ENCODE results near the gene KCNK4.
"Not testable (repeated sequence)": the region's sequence is repeated elsewhere in the genome, so short reads cannot be mapped to it uniquely, and the experiment has no call there.

KCNK4 gene

DNA sequence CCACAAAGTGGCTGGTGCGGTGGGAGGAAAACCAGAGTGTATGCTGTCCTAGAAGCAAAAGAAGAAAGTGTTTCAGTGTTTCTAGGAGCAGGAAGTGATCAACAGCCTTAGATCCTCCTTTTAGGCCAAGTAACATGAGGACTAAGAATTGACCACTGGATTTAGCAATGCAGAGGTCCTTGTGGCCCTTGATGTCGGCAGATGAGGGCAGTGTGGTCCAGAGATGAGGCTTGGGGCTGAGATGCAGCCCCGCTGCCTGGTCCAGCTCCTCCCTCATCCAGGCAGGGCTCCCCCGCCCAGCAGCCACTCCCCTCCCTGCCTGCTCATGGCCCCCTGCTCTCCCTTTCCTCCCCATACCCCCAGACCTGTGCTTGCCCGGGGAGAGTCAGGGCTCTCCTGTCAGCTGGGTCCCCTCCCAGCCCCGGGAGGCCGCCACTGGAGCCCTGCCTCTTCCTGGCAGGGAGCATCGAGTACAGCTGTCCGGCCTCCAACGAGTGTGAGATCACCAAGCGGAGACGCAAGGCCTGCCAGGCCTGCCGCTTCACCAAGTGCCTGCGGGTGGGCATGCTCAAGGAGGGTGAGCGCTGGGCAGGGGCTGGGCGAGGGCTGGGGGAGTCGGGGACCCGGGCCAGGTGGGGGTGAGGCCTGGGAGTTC, 22.5 kb downstream of the KCNK4 start:
- no peak for DNase-seq

DNA sequence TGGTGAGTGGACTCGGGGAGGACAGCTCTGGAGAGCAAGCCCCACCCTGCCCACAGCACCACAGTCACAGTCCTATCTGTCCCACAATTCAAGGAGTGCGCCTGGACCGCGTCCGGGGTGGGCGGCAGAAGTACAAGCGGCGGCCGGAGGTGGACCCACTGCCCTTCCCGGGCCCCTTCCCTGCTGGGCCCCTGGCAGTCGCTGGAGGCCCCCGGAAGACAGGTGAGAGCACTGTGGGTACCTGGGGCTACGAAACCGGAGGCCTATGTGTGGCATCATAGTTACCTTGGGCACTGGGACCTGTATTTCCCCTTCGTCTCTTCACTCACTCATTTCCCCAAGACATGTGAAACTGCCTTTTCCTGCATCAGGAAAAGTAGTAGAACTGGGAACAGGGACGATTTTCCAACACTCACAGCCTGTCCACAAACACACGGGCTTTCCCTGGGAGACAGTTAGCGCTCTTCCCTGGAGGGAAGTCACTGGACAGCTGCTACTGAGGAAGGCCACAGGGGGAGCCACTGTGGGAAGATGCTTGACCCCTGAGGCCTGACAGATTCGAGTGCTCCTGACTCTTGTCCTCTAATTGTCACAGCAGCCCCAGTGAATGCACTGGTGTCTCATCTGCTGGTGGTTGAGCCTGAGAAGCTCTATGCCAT, 23.2 kb downstream of the KCNK4 start:
- DNase-seq = no peak

DNA sequence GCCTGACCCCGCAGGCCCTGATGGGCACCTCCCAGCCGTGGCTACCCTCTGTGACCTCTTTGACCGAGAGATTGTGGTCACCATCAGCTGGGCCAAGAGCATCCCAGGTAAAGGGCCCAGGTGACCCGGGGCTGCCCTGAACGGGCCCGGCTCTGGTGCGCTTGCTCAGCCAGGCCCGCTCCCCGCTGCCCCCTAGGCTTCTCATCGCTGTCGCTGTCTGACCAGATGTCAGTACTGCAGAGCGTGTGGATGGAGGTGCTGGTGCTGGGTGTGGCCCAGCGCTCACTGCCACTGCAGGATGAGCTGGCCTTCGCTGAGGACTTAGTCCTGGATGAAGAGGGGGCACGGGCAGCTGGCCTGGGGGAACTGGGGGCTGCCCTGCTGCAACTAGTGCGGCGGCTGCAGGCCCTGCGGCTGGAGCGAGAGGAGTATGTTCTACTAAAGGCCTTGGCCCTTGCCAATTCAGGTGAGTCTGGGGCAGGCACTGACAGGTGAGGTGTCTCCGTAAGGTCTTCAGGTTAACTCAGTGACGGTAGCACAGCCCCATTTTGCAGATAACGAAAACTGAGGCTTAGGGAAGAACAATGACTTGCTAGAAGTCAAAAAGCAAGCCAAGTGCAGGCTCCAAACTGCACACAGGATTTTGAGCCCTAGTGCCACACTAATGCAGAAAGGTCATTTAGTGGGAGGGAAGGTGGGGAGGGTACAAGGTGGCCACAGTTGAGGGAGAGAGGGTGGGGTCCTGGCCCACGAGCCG, 23.9 kb downstream of the KCNK4 start:
- no peak for DNase-seq

DNA sequence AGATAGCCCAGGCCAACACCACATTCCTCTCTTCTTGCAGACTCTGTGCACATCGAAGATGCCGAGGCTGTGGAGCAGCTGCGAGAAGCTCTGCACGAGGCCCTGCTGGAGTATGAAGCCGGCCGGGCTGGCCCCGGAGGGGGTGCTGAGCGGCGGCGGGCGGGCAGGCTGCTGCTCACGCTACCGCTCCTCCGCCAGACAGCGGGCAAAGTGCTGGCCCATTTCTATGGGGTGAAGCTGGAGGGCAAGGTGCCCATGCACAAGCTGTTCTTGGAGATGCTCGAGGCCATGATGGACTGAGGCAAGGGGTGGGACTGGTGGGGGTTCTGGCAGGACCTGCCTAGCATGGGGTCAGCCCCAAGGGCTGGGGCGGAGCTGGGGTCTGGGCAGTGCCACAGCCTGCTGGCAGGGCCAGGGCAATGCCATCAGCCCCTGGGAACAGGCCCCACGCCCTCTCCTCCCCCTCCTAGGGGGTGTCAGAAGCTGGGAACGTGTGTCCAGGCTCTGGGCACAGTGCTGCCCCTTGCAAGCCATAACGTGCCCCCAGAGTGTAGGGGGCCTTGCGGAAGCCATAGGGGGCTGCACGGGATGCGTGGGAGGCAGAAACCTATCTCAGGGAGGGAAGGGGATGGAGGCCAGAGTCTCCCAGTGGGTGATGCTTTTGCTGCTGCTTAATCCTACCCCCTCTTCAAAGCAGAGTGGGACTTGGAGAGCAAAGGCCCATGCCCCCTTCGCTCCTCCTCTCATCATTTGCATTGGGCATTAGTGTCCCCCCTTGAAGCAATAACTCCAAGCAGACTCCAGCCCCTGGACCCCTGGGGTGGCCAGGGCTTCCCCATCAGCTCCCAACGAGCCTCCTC, 24.8 kb downstream of the KCNK4 start:
- not testable (repeated sequence) for DNase-seq

DNA sequence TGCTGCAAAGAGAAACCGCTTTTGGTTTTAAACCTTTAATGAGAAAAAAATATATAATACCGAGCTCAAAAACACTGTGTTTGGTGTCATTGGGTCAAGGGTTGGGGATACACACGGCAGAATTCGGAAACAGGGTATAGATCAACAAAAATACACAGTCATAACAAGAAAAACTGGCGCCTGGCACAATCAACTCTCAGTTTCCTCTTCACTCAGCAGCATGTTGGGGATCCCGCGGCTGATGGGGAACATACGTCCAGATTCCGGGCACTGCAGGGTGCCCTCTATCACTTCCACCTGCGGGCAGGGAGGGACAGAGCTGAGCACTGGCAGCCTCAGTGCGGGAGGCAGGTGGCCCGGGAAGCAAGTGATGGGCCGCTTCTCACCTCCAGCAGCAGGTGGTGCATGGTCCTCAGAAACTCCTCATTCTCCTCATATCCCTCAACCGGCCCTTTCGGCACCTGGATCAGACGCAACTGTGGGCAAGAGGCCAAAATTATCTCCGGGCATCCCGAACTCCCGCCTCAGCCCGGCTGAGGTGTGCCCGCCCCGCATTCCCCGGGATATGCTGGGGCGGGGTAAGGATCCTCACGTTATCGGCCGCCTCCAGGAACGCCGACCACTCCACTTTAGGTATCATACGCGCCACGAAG, 25.7 kb downstream of the KCNK4 start:
- no peak for DNase-seq

DNA sequence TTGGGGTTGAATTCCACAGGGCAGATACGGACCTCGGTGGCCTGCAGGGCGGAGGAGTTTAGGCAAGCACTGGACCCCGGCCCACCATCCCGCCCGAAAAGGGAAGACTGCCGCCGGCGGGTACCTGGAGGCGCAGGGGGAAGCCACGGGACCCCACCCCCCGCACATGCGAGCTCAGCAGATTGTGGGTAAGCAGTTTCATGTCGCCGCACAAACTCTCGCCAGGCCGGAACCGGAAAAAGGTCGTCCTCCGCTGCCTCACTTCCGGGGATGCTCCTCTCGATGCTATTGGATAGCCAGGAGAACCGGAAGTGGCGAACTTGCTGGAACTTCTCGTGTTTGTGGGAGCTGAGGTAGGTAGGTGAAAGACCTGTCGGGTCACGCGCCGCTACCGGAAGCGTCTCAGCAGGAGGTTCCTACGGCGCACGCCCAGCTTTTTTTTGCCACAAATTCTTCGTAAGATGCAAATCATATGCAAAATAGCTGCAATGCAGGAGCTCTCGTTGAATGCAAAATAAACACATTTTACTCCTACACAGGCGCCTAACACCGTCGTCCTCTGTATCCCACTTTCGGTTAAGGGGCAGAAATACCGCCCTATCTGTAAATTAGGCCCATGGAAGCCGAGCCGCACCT, 26.3 kb downstream of the KCNK4 start, which contains the start of gene TRMT112:
Gene TRMT112, minus strand, starts transcription at position 235 of the 636 bp plus-strand sequence. Its CDS starts 33 bp downstream, at position 202.
- peak; percentile 88 to 96 for DNase-seq

DNA sequence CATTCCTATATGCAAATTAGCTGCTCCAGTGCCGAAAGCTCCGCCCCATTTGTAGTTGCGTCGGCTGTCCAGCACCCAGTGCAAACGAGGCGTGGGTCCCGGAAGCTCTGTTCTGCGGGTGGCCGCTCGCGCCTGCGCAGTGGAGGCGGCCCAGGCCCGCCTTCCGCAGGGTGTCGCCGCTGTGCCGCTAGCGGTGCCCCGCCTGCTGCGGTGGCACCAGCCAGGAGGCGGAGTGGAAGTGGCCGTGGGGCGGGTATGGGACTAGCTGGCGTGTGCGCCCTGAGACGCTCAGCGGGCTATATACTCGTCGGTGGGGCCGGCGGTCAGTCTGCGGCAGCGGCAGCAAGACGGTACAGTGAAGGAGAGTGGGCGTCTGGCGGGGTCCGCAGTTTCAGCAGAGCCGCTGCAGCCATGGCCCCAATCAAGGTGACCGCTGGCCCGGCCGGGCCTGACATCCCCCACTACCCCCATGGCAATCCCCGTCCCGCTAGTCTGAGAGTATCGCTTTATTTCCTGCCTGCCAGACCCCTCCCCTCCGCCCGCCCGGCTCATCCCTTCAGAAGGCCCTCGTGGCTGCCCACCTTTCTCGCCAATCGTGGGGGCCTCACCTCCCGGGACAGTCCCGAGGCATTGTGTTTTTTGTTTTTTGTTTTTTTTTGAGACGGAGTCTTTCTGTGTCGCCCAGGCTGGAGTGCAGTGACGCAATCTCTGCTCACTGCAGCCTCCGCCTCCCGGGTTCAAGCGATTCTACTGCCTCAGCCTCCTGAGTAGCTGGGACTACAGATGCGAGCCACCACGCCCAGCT, 27.1 kb downstream of the KCNK4 start, which contains the start of gene PRDX5:
Gene PRDX5, plus strand, starts transcription at position 161 of the 805 bp plus-strand sequence. Its CDS starts 95 bp downstream, at position 256.
- peak; percentile 87 to 90 for DNase-seq

DNA sequence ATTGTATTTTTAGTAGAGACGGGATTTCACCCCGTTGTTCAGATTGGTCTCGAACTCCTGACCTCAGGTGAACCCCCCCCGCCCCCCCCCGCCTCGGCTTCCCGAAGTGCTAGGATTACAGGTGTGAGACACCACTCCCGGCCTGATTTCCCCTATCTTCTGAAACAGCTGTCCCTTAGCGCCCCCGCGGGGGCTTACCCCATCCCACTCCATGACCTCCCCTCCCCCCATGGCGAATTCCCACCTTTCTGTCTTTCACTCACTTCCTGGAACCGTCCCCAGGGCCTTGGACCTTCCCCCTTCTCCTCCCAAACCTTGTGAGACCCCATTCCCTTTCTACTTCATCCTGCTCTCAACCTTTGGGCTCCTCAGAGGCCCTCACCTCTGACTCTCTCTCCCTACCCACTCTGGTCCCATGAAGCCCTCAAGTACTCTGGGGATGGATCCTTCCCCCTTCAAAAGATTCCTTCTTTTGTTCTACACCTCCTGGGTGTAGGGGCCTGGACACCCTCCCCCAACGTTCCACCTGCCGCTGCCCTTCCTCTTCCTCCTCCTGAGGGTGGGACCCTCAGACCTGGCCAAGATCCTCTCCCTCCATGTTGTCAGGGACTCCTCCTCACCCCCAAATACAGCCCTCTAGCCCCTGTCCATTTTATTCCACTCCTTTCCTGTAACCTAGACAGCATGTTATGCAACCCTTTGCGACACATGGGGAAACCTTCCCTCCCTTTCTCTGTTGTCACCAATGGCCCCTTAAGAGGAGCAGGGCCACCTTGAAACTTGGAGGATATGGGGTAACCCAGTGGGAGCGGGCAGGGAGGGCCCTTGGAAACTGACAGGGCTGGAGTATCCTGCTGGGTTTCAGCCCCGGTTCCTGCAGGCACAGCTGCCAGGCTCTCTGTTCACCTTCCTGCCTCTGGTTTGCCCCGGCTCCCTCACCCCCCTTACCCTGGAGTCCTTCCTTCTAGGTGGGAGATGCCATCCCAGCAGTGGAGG, 28.0 kb downstream of the KCNK4 start:
- no peak for DNase-seq

DNA sequence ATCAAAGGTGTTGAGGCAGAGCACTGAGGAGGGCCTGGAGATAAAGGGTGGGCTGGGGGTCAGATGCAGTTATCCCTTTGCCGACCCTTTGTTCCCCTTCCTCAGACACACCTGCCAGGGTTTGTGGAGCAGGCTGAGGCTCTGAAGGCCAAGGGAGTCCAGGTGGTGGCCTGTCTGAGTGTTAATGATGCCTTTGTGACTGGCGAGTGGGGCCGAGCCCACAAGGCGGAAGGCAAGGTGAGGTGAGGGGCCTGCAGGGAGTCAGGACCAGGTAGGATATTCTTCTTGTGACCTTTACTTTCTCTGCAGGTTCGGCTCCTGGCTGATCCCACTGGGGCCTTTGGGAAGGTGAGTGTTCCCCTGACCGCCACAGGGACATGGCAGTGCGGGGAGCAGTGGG, 29.5 kb downstream of the KCNK4 start:
- DNase-seq = no peak

DNA sequence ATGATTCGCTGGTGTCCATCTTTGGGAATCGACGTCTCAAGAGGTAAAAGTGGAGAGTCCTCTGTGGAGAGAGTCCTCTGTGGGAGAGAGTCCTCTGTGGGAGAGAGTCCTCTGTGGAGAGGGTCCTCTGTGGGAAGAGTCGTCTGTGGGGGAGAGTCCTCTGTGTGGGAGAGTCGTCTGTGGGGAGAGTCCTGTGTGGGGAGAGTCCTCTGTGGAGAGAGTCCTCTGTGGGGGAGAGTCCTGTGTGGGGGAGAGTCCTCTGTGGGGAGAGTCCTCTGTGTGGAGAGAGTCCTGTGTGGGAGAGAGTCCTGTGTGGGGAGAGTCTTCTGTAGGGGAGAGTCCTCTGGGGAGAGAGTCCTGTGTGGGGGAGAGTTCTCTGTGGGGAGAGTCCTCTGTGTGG, 29.9 kb downstream of the KCNK4 start:
- no peak for DNase-seq

DNA sequence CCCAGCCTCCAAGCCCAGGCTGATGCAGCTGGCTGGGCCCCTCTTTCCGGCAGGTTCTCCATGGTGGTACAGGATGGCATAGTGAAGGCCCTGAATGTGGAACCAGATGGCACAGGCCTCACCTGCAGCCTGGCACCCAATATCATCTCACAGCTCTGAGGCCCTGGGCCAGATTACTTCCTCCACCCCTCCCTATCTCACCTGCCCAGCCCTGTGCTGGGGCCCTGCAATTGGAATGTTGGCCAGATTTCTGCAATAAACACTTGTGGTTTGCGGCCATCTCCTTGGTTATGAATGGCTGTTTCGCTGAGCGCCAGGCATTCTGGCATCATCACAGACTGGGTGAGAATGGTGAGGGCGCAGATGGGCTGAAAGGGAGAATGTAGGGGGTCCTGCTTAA, 30.4 kb downstream of the KCNK4 start:
- no peak for DNase-seq

DNA sequence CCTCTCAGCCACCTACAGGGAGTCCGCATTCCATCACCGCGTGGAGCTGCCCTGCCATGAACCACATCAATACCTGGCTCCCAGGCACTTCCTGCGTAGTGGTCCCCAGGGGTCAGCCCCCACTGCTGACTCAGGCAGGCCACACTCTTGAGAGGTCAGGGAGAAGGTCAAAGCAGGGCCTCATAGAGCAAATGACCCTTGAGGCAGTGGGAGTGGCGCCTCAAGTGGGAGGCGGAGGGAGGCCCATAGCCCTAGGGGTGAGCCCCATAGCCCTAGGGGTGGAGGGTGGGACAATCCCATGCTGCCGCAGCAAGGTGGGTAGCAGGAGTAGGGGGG, 31.8 kb downstream of the KCNK4 start:
- no peak for DNase-seq

DNA sequence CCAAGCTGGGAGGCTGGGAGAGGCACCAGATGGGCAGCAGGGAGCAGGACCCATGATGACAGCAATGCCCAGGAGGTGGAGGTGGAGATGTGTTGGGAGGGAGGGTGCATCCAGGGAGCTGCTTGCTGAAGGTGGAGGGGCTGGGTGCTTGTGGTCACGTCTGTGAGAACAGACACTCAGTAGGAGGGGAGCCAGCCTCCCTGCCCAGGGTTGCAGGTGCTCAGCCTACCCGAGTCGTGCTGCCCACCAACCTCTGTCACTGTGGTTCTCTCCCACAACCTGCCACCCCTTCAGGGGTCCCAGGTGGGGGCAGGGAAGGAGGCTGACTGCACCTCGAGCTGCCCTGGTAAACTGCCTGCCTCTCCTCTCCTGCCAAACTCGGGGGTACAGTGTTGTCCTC, 32.3 kb downstream of the KCNK4 start:
- no peak for DNase-seq

DNA sequence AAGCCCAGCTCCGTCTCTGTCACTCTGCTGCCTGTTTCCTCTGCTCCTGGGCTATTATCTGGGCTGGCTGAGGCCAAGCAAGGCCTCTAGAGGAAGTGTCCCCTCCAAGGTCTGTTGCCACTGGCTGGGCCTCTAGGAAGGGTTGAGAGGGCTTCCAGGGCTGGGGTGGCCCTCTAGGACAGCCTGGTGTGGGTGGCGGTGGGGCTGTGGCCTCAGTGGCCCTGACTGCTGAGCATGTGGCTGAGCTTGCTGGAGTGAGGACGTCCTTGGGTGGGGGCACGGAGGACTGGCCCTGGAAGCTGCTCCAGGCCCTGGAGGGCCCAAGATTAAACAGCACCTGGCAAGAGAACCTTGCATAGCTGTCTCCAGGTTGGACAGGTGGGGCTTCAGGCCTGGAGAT, 32.9 kb downstream of the KCNK4 start:
- DNase-seq = not testable (repeated sequence)

DNA sequence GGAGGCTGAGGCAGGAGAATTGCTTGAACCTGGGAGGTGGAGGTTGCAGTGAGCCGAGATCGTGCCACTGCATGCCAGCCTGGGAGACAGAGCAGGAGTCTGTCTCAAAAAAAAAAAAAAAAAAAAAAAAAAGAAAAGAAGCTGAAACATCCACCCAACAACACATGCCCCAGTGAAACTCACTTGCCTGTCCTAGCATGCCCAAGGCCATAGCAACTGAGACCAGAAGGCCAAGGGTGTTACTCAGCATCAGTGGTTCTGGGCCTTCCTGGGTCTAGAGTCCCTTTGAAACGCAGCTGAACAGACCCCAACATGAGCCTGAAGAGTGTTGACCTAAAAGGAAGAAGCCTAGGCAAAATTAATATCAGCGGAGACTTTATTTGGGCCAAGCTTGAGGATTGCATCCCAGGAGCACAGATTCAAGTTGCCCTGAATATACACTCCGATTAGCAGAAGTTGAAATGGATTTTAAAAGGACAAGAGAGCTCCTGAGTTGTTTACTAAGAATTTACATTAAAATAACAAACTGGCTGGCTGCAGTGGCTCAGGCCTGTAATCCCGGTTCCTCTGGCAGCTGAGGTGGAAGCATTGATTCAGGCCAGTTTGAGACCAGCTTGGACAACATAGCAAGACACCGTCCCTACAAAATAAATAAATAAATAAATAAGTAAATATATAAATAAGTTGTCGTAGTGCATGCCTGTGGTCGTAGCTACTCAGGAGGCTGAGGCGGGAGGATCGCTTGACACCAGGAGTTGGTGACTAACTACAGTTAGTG, 33.8 kb downstream of the KCNK4 start:
- DNase-seq = no peak

DNA sequence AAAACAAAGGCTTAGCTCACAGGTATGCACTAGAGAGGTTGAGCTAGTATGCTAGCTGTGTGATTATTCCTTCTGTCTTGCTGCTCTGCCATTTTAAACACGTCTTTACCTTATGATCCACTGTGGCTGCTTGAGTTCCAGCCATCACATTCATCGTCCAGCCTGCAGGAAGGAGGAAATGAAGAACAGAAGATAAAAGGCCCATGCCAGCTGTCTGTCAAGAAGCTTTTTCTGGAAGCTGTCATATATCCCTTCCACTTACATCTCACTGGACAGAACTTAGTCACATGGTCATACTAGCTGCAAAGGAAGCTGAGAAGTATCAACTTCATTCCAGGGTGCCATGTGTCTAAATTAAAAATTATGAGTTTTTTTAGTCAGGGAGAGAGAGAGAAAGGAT, 36.3 kb downstream of the KCNK4 start:
- DNase-seq = no peak

DNA sequence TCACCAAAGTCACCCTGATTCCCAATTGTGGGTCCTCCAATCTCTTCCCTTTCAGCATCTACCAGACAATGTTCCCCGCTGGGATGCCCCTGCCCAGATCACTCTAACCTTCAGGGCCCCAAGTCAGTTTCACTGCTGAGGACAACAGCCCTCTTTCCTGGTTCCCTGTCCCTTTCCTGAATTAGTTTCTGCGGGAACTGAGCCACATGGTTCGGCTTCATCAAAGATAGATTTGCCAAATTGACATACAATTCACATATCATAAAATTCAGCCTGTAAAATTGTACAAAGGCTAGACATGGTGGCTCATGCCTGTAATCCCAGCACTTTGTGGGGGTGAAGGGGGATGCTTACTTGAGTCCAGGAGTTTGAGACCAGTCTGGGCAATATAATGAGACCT, 36.9 kb downstream of the KCNK4 start:
- no peak for DNase-seq

DNA sequence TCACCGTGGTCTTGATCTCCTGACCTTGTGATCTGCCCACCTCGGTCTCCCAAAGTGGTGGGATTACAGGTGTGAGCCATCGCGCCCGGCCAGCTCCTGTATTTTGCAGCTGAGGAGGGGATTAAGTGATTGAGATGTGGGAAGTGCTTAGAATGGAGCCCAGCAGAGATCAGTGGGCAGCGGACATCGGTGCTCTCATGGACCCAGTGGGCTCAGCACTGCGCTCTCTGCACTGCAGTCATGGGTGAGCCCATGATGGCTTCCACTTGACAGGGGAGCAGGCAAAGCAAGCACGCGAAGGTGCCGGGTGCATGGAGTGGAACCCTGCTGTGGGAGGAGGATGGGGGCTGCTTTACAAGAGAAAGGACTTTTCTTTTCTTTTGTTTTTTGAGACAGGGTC, 39.8 kb downstream of the KCNK4 start:
- DNase-seq = no peak
